Testis (tissue), 3 donors: ENCODE results near the gene SNX30. TPM values are rescaled to one million over a fixed set of nuclear protein-coding genes. Genes with fewer than 3 reads are reported as not detected.
A peak's percentile ranks its signal among the peaks of the same experiment; 100 is the strongest.

Experiments
- DNase-seq: peaks from one replicate; pipeline ENCODE4 v3.0.0-alpha.2; 2019
- H3K27ac ChIP-seq, 2 donors: fragments of 200-600 bp; sonication (generic); one replicate each; pipeline ENCODE4 v1.5.1; 2019
- H3K27me3 ChIP-seq: fragments of 200-600 bp; sonication (generic); one replicate; pipeline ENCODE4 v1.5.1; 2019
- H3K36me3 ChIP-seq: fragments of 200-600 bp; sonication (generic); one replicate; pipeline ENCODE4 v1.5.1; 2017; ENCODE audit warnings: low read depth; ENCODE audit errors: missing control alignments
- H3K4me1 ChIP-seq: fragments of 200-600 bp; sonication (generic); one replicate; pipeline ENCODE4 v1.5.1; 2019
- H3K4me3 ChIP-seq, 2 donors: fragments of 200-600 bp; sonication (generic); one replicate each; pipeline ENCODE4 v1.5.1; 2017 to 2019
- H3K9me3 ChIP-seq: fragments of 200-600 bp; sonication (generic); one replicate; pipeline ENCODE4 v1.5.1; 2017
- POLR2A ChIP-seq: fragments of 450-650 bp; IDR thresholded peaks from one replicate; pipeline ENCODE4 v1.6.1; 2017; ENCODE audit warnings: antibody characterized with exemption, mild to moderate bottlenecking, moderate library complexity
- WGBS, 2 donors: methylation state at CpG; one replicate each; pipeline ENCODE4 v1.1.5; 2018; 5-methylcytosine and 5-hydroxymethylcytosine counted together
- intact Hi-C: fragments of 100-400 bp; cut with DNase I; formaldehyde crosslinking; loops from one replicate; pipeline ENCODE4 v1.15.1; 2023; ENCODE audit warnings: low total_unique reads
- polyA plus RNA-seq: library from polyadenylated mRNA; stranded (reverse); fragments of 350-450 nt; fragmentation: Illumina TruSeq; extraction: RNeasy Lipid Tissue Mini Kit (QIAGEN cat#74804); gene quantifications from one replicate; pipeline ENCODE4 v1.2.3, GENCODE V29; 2014; ENCODE audit warnings: low read depth, low replicate concordance; ENCODE audit not compliant: insufficient read depth
- total RNA-seq, 2 donors: library from RNA; depleted of rRNA; stranded (reverse); fragments of >200 nt; gene quantifications; one replicate each; pipeline ENCODE4 v1.2.3, GENCODE V29; 2016
- TF ChIP-seq, protein P1 (sequence below), 3 experiments: fragments of 450-650 bp in 2 of 3; fragments of 200-600 bp in 1 of 3; sonication (generic) in 1 of 3; IDR thresholded peaks; one replicate each; pipeline ENCODE4 v1.5.1; 2016 to 2019; ENCODE audit warnings: antibody characterized with exemption in 3 of 3, mild to moderate bottlenecking in 2 of 3, moderate library complexity in 1 of 3

The SNX30 gene
- total and polyA plus RNA-seq, 3 donors from 2014 or later = 26.3 to 34.2 (median 34.1) TPM

- no peak for TF ChIP-seq POLR2A
- TF ChIP-seq, protein P1, sequence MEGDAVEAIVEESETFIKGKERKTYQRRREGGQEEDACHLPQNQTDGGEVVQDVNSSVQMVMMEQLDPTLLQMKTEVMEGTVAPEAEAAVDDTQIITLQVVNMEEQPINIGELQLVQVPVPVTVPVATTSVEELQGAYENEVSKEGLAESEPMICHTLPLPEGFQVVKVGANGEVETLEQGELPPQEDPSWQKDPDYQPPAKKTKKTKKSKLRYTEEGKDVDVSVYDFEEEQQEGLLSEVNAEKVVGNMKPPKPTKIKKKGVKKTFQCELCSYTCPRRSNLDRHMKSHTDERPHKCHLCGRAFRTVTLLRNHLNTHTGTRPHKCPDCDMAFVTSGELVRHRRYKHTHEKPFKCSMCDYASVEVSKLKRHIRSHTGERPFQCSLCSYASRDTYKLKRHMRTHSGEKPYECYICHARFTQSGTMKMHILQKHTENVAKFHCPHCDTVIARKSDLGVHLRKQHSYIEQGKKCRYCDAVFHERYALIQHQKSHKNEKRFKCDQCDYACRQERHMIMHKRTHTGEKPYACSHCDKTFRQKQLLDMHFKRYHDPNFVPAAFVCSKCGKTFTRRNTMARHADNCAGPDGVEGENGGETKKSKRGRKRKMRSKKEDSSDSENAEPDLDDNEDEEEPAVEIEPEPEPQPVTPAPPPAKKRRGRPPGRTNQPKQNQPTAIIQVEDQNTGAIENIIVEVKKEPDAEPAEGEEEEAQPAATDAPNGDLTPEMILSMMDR (IDR thresholded peaks at IDR 0.05) = no peak
- Histone ChIP-seq H3K4me1 (peaks cover 6% of the 10 kb centered on the region), H3K4me3 (no peak overlapping the region), H3K9me3 (no peaks in the 10 kb centered on the region), H3K36me3 (no peaks in the 10 kb centered on the region), H3K27me3 (no peaks in the 10 kb centered on the region), H3K27ac (no peak overlapping the region)
- intact Hi-C loops = no loop called here
- DNase-seq = no peak
- WGBS, 2 donors = 87 to 88% methylated on average over 8 of the region's 8 CpGs
These were observed 10.3 kb downstream of the SNX30 start for GRCh38 chr9:112760821-112761220.

DNA sequence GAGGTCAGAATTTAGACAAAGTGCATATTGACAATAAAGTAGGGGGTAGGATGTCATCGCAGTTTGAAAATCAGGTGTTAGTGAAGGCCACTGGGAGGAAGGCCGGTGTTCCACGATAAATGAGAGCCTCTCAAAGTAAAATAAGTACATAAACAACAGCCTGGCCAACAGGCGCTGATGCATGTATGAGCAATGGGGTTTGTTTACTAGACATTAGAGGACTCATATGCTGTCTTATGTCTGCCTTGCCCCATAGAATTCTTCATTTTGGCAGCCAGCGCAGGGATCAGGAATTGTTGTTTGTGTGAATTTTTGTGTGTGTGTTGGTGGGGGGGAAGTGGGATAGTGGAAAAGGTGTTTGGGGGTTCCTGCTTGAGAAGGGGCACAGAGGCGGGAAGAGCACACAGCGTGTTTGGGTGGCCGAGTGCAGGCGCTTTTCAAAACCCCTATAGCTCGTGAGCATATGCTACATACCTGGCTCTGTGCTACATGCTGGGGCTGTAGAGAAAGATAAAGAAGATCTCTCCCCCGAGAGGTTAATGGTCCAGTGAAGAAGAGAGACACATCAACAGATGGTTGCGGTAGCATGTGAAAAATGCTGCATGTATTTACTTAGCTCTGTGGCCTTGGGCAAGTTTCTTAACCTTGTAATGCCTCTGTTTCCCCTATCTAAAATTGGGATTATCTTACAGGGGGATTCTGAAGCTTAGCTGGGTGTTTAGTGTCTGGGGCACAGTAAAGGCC, 11.5 kb downstream of the SNX30 start:
- TF ChIP-seq, protein P1 (IDR thresholded peaks at IDR 0.05) = no peak
- no peak for TF ChIP-seq POLR2A
- H3K9me3 ChIP-seq = no peaks in the 10 kb centered on the region
- 79 to 87% methylated on average over 12 of the region's 12 CpGs for WGBS, 2 donors
- no peaks in the 10 kb centered on the region for H3K27me3 ChIP-seq
- intact Hi-C loops = no loop called here
- DNase-seq = no peak
- H3K4me1 ChIP-seq = peaks cover 6% of the 10 kb centered on the region
- H3K36me3 ChIP-seq = no peaks in the 10 kb centered on the region
- no peak overlapping the region for H3K27ac ChIP-seq
- H3K4me3 ChIP-seq = no peak overlapping the region

- no peak overlapping the region for H3K4me3 ChIP-seq
- 83 to 94% methylated on average over 13 of the region's 13 CpGs for WGBS, 2 donors
- H3K36me3 ChIP-seq = no peaks in the 10 kb centered on the region
- intact Hi-C loops = no loop called here
- H3K4me1 ChIP-seq = peaks cover 6% of the 10 kb centered on the region
- DNase-seq = no peak
- H3K27me3 ChIP-seq = no peaks in the 10 kb centered on the region
- H3K9me3 ChIP-seq = no peaks in the 10 kb centered on the region
- TF ChIP-seq POLR2A = no peak
- no peak overlapping the region for H3K27ac ChIP-seq
These were observed 12.4 kb downstream of the SNX30 start for GRCh38 chr9:112762726-112763518.

GRCh38 chr9:112764344-112764743, 13.8 kb downstream of the SNX30 start:
- intact Hi-C loops = no loop called here
- Histone ChIP-seq H3K4me1 (peaks cover 6% of the 10 kb centered on the region), H3K27me3 (no peaks in the 10 kb centered on the region), H3K4me3 (no peak overlapping the region), H3K27ac (peak overlapping the region in 1 of 2 donors; percentile 39), H3K9me3 (no peaks in the 10 kb centered on the region), H3K36me3 (no peaks in the 10 kb centered on the region)
- 59 to 79% methylated on average over 5 of the region's 5 CpGs for WGBS, 2 donors
- DNase-seq = peak; percentile 74
- TF ChIP-seq, protein P1 (IDR thresholded peaks at IDR 0.05) = no peak
- TF ChIP-seq POLR2A = no peak

- 42 to 59% methylated on average over 7 of the region's 7 CpGs for WGBS, 2 donors
- Histone ChIP-seq H3K9me3 (no peaks in the 10 kb centered on the region), H3K4me1 (peaks cover 6% of the 10 kb centered on the region), H3K27ac (peak overlapping the region in 1 of 2 donors; percentile 39), H3K4me3 (no peak overlapping the region), H3K27me3 (no peaks in the 10 kb centered on the region), H3K36me3 (no peaks in the 10 kb centered on the region)
- peak; percentile 70 for DNase-seq
- intact Hi-C loops = no loop called here
- TF ChIP-seq, protein P1 (IDR thresholded peaks at IDR 0.05) = no peak
- TF ChIP-seq POLR2A = no peak
These were observed 14.3 kb downstream of the SNX30 start for GRCh38 chr9:112764837-112765236.
